HG02973 (cell line): ENCODE measurements around the gene TECR.
"Not testable (repeated sequence)": the region's sequence is repeated elsewhere in the genome, so short reads cannot be mapped to it uniquely, and the experiment has no call there.

ENCODE experiments used
- ATAC-seq: cut with Tn5 transposase; IDR thresholded peaks from one replicate; pipeline ENCODE4 v1.9.1; 2021; ENCODE audit warnings: moderate library complexity; ENCODE audit not compliant: unreplicated experiment

The TECR gene

DNA sequence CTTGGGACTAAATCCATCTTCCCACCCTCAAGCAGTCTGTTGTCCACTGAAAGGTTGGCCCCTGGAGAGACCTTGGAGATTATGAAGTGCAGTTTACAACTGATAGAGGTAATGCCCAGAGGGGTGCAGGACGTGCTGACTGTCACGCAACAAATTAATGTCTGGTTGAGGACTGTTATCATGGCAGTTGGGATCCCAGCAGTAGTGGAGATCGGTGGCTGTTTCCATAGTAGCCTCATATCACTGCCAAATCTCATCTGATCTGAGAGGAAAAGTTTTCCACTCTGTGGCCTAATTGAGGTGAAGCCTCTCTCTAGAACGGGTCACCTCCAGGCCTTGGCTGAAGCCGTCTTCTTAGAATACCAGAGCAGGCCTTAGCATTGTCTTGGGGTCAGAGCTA lies 4.1 kb downstream of the TECR start:
- no peak for ATAC-seq

DNA sequence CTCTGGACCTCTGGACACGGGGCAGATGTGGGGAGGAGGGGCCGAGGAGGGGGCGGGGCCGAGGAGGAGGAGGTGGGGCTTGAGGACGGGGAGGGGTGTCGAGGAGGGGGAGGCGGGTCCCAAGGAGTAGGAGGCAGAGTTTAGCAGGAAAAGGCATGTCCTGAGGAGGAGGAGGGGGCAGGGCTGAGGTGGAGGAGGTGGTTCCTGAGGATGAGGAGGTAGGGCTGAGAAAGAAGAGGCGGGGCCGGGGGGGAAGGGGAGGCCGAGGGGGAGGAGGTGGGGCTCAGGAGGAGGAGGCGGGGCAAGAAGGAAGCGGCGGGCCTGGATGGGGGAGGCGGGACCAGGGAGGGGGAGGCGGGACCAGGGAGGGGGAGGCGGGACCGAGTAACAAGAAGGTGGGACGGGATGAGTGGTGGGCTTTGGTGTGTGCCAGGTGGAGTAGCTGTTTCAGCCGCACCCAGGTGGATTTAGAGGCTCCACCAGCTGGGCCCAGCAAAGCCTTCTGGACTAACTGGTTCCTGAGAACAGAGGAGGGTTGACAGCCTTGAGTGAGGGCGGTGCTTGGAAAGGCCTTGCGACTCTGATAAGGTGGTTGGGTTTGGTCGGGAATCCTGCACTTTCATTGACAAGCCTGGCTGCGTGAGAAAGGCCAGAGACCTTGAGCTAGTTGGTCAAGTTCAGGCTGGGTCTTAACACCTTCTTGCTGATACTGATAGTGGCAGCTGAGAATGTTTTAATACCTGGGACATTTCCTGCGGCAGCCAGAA lies 7.7 kb downstream of the TECR start:
- no peak for ATAC-seq

DNA sequence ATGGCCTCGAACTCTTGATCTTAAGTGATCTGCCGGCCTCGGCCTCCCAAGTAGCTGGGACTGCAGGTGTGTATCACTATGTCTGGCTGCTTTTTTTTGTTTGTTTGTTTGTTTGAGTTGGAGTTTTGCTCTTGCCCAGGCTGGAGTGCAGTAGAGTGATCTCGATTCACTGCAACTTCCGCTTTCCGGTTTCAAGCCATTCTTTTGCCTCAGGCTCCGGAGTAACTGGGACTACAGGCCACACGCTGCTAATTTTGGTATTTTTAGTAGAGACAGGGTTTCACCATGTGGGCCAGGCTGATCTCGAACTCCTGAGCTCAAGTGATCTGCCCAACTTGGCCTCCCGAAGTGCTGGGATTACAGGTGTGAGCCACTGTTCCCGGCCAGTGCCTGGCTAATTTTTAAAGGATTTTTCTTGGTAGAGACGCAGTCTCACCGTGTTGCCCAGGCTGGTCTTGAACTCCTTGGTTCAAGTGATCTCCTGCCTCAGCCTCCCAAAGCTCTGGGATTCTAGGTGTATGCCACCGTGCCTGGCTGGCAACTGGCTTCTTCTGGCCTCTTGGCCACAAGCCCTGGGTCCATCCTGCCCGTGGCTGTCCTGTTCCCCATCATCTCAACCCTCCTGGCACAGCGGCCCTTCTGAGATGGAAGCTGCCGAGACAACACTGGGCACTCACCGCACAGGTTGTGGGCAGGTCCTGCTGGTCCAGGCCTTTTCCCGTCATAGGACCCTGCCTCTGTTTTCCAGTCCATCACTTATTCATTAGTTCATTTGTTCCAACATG lies 11.5 kb downstream of the TECR start:
- ATAC-seq, result no peak

DNA sequence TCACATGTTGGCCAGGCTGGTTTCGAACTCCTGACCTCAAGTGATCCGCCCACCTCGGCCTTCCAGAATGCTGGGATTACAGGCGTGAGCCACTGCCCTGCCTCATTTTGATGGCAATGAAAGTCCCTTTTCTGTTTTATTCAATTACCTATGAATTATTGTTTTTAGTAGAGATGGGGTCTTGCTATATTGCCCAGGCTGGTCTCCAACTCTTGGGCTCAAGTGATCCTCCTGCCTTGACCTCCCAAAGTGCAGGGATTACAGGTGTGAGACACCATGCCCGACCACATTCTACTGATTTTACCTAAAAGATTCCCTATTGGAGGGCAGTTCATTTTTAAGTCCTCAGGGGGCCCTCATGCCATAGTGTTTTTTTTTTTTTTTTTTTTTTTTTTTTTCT lies 12.6 kb downstream of the TECR start:
- not testable (repeated sequence) for ATAC-seq

DNA sequence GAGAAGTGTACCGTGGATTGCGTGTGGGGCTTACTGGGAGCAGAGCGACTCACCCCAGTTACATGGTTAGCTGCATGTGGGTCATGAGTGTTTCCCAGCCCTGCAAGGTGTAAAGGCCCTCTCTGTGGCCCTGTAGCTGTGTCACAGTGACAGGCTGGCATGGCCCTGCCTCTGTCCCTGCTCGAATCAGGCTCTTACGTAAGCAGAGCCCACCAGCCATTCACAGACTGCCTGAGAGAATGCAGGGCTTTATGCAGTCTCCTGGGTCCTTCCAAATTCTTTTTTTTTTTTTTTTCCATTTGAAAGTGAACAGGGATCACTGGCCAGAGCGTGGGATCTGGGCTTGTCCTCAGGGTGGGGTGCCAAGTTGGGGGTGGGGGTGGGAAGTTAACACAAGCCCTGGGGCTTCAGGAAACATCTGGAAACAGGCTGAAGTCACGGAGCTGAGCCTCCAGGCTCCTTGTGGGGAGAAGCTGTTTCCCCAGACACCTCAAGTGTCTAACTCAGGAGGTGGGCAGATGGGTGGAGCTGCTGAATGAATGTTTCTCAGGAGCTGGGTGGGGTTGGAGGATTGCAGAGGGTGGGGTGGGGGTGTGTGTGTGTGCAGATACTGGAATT lies 13.4 kb downstream of the TECR start:
- no peak for ATAC-seq

DNA sequence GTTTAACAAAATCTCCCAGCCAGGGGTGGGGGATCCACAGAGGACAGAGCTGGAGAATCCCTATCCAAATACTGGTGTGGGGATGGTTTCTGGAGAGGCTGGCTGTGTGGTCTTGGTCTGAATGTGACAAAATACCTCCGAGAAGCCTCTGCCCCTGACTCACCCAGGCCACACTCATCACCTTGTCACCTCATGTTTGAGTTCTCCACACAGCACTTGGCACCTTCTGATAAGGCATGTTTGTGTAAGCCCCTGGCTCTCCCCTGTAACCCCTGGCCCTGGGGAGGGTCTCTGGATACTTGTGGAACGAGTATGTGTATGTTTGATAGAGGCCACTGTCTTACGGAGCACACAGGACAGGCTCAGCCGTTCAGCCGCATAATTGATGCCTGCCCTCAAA lies 14.7 kb downstream of the TECR start:
- no peak for ATAC-seq

DNA sequence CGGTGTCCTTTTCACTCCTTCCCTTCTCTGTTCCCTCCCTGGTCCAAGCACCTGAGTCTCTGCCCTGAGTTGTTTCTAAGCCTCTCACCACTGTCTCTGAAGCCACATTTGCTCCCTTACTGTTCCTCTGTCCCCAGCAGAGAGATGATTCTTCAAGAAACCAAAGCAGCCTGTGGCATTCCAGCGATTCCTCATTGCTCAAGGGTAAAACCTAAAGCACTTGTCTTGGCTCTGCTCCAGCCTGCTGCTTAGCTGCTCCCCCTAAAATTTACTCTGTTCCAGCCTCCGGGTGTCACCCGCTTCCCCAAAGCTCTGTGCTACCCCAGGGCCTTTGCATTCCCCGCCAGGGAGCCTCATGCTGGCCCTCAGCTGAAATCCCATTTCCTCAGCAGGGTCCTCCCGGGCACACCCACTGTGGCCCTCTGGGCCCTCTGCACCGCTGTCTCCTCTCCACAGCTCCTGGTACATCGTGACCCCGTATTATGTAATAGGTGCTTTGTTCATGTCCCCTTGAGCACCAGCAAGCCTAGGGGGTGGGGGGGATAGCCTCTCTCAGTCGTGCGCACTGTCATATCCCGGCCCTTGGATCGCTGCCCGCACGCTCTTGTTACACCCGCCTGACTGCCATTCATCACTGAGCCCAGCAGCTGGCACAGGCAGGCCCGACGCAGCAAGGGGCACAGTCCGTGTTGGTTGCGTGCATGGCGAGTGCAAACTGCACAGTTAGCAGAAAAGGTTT lies 15.8 kb downstream of the TECR start:
- ATAC-seq, result no peak

DNA sequence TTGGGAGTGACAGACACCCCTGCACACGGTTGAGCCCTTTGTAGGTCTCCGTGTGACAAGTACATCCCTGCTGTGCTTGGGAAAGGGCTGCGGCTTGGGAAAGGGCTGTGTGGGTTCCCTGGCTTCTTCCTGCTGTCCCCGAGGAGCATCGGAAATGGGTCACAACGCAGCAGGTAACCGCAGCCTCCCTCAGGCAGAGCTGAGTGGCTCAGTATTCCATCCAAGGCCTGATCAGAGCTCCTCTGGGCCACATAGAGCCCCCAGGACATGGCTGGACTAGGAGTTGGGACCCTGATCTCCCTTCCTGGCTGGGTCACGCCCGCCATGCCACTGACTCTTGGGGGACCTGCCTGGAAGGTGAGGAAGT lies 16.3 kb downstream of the TECR start:
- no peak for ATAC-seq

DNA sequence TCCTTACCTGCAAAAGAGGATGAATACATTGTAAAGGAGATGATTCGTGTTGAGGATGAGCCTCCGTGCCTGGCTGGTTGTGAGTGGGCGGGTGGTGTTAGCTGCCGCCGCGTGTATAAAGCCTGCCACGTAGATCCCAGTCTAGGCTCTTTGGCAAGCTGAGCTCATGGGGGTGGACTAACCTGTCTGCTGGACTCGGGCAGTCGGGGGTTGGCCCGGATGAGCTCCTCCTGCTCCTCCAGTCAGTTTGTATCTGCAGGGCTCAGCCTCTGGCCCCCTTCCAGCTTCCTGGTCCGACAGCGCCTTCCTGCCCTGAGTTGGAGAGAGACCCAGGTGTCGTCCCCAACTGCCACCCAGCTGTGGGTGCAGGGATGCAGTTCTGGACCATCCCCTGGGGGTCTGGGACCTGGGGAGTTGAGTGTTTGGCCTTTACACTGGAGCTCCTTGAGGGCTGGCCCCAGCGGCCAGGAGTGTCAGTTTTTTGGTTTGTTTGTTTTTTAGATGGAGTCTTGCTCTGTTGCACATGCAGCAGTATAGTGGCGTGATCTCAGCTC lies 20.9 kb downstream of the TECR start:
- no peak for ATAC-seq

DNA sequence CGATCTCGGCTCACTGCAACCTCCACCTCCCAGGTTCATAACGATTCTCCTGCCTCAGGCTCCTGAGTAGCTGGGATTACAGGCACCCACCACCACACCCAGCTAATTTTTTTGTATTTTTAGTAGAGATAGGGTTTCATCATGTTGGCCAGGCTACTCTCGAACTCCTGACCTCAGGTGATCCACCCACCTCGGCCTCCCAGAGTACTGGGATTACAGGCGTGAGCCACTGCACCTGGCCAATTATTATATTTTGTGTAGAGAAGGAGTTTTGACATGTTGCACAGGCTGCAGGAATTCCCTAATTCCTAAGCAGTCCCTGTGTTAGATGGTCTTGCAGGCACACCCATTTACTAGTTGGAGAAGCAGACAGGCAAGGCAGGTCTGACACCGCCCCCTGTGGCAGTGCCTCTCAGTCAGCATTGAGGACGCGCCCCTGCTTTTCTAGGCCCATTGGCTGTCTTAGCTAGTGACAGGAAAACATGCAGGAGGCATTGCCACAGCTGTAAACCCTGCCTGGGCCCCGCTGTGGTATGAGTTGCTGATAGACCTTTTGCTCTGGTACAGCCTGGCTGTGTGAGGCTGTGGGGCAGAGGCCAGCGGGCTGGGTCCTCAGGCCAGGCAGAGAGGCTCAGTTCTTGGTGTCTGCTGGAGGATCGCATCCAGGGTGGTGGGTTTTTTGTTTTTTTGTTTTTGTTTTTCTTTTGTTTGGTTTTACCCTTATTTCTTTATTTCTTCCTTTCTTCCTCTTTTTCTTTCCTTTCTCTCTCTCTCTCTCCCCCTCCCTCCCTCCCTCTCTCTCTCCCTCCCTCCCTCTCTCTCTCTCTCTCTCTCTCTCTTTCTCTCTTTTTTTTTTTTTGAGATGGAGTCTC lies 22.0 kb downstream of the TECR start:
- not testable (repeated sequence) for ATAC-seq

DNA sequence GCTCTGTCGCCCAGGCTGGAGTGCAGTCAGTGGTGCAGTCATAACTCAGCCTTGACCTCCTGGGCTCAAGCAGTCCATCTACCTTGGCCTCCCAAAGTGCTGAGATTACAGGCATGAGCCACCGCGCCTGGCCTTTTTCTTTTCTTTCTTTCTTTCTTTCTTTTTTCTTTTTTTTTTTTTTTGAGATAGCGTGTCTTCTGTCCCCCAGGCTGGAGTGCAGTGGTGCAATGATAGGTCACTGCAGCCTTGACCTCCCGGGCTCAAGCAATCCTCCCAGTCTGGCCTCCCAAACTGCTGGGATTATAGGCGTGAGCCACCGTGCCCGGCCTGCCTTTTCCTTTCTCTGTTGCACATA lies 22.6 kb downstream of the TECR start:
- ATAC-seq, result not testable (repeated sequence)

DNA sequence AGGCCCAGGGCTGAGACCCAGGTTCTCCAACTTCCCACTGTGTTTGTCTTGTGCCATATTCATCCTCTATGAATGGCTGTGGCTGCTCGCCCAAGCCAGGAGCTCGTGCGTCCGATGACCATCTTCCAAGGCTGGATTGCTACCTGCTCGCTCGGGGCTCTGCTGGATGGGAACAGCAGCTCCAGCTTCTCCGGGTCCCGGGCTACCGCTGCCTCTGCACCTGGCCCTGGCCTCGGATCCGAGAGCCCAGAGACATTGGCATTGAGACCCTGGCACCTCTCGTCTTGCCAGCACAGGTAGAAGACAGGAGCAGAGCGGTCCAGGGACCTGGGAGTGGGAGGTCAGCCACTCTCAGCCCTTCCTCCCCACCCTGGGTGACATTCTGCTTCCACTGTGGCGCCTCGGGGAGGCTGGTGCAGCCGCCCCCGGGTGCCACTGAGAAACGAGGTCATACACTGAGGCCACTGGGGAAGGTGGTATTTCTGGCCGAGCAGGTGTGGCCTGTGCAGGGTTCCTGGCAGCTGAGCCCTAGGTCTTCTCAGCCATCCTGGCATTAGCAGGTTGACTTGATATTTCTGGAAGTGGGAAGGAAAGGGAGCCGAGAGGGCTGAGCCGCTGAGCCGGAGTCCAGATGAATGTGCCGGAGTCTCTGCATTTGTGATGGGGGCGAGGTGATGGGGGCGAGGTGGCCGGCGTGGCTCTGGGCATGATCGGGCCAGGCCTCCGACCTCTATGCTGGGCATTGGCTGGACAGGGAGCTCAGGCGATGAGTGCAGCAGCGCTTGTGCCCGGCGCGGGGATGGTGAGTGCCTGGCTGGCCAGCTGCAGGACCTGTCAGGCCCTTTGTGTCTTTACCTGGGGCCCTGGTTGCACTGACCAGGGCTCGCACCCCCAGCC lies 23.9 kb downstream of the TECR start:
- ATAC-seq, result no peak

DNA sequence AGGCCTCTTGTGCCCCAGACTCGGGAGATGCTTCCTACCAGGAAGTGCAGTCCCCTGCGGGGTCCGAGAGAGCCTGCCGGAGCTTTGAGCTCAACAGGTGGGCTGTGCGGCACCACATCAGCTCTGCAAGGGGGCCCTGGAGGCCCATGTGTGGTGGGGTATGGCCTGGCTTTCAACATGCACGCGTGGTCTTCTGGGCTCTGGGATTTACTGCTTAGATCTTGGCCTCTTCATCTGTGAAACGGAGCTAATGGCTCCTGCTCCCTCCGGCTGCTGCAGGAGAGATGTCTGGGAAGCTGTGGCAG lies 24.5 kb downstream of the TECR start:
- no peak for ATAC-seq

DNA sequence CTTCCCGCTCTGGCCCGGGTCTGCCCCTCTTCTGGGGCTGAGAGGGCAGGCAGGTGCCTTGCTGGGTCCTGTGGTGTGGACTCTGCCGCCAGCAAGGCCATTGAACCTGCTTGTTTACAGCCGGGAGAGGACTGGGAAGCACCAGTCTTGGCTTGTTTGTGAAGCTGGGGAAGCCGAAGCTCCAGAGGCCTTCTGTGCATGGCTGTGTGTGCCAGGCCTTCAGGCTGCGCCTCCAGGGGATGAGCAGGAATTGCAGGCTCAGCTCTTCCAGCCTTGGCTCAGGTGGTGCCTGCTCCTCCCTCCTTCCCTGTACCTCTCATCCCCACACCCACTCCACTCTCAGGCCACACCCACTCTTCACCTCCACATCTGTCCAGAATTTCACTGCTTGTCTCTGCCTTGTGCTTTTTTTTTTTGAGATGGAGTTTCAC lies 25.0 kb downstream of the TECR start:
- no peak for ATAC-seq

DNA sequence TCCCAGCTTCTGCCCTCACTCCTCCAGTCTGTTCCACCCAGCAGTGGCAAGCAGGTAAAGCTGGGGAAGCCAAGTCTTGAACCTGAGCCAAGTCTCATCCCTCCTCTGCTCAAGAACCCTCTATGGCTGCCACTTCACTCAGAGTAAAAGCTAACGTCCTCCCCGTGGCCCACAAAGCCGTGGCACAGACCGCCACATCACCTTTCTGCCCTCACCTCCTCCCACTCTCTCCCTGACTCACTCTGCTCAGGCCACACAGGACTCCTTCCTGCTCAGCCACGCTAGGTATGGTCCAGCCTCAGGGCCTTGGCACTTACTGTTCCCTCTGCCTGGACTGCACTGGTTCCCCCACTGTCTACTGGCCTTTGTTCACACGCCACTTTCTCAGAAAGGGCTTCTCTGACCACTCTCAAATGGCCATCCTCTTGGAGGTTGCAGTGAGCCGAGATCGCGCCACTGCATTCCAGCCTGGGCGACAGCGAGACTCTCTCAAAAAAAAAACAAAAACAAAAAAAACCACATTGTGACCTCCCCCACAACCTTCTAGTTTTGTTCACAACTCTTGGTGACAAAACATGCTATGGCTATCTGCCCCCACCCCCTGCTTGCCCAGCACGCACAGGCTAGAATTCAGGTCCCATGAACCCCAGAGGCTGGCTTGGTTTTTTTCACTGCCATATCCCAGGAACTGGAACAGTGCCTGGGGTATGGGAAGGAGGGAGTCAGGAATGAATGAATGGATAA lies 26.7 kb downstream of the TECR start:
- no peak for ATAC-seq

DNA sequence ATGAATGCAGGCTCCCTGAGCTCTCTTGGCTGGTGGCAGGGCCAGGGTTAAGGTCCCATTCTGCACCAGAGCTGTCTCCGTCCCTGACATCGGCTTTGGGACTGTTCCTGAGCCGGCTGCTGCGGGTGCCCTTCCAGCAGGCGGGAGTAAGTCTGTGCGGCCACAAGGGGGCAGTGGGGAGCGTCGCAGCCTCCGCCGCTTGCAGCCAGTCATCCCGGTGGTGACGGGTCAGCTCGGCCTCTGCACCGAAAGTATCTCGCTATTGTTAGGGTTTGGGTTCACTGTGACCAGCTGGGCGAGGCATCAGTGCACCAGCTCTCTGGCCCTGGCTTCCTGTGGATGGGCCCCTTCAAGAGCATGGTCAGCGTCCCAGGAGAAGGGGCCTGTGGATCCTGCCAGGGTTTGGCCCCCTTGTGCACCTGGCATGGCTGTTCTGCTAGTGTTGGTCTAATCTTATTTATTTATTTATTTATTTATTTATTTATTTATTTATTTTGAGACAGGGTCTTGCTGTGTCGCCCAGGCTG lies 27.3 kb downstream of the TECR start:
- no peak for ATAC-seq

DNA sequence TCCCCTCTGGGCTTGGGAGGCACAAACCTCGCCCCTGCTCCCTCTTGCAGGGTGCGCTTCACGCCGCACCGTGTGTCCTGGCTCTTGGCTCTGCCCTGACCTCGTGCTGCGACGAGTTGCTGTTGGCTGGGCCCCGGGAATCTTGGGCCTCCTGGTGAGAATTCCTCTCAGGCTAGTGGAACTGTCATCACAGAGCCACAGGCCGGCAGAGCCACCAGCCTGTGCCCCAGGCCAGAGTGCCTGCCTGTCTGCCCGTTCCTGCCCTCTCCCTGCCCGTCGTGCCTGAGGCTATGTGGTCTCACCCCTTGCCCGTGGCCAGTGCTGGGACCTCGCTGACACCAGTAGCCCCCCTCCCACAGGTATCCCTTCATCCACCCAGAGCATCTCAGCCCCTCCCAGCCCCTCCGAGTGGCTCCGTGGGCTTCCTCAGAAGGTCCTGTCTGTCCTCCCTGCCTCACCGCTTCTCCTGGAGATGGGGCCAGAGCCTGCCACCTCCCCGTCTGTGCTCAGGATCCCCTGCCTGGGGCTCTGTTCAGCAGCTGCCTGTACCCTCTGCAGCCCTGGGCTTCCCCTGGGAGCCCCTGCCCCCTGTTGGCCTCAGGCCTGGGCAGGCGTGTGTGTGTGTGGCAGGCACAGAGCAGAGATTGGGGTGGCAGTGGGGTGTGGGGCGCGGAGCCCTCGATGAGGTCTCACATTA lies 29.1 kb downstream of the TECR start:
- ATAC-seq, result no peak
